GM19238 (cell line): Measurements from ENCODE around the gene PRKG1.

Experiments used
- DNase-seq: peaks from one replicate; pipeline ENCODE4 v3.0.0; 2011; ENCODE audit warnings: low spot score; ENCODE audit not compliant: insufficient read length

Gene PRKG1

GRCh38 chr10:51076299-51076841 lies 2.1 kb downstream of the PRKG1 start:
- no peak for DNase-seq

- DNase-seq, result no peak
These were observed 2.8 kb downstream of the PRKG1 start for GRCh38 chr10:51077074-51077473.

- DNase-seq, result no peak
These were observed 3.2 kb downstream of the PRKG1 start for GRCh38 chr10:51077507-51077906.

GRCh38 chr10:51079331-51079730 lies 5.0 kb downstream of the PRKG1 start:
- DNase-seq, result no peak

- no peak for DNase-seq
These were observed 5.5 kb downstream of the PRKG1 start for GRCh38 chr10:51079766-51080165.

- DNase-seq, result no peak
These were observed 6.2 kb downstream of the PRKG1 start for GRCh38 chr10:51080311-51081006.

GRCh38 chr10:51082857-51083256 lies 8.6 kb downstream of the PRKG1 start:
- DNase-seq, result no peak

GRCh38 chr10:51083356-51083853 lies 9.1 kb downstream of the PRKG1 start:
- DNase-seq, result no peak

GRCh38 chr10:51085204-51085603 lies 10.9 kb downstream of the PRKG1 start:
- no peak for DNase-seq

- no peak for DNase-seq
These were observed 12.4 kb downstream of the PRKG1 start for GRCh38 chr10:51086710-51087109.

- DNase-seq, result no peak
These were observed 12.8 kb downstream of the PRKG1 start for GRCh38 chr10:51087114-51087513.

- no peak for DNase-seq
These were observed 15.9 kb downstream of the PRKG1 start for GRCh38 chr10:51090190-51090589.

- no peak for DNase-seq
These were observed 18.1 kb downstream of the PRKG1 start for GRCh38 chr10:51092402-51092801.

- no peak for DNase-seq
These were observed 21.2 kb downstream of the PRKG1 start for GRCh38 chr10:51095444-51095843.

GRCh38 chr10:51097546-51097945 lies 23.3 kb downstream of the PRKG1 start:
- DNase-seq, result no peak

GRCh38 chr10:51100221-51100620 lies 25.9 kb downstream of the PRKG1 start:
- no peak for DNase-seq

GRCh38 chr10:51103554-51104217 lies 29.4 kb downstream of the PRKG1 start:
- DNase-seq, result no peak

GRCh38 chr10:51106311-51106945 lies 32.1 kb downstream of the PRKG1 start:
- no peak for DNase-seq

GRCh38 chr10:51108406-51108805 lies 34.1 kb downstream of the PRKG1 start:
- no peak for DNase-seq

GRCh38 chr10:51109801-51110533 lies 35.7 kb downstream of the PRKG1 start:
- DNase-seq, result no peak

- DNase-seq, result no peak
These were observed 37.7 kb downstream of the PRKG1 start for GRCh38 chr10:51112013-51112412.

- no peak for DNase-seq
These were observed 38.7 kb downstream of the PRKG1 start for GRCh38 chr10:51113007-51113406.
